ENCODE data around the gene FBN2. TPM values are rescaled to one million over a fixed set of nuclear protein-coding genes. Genes with fewer than 3 reads are reported as not detected.

Gene FBN2
- total RNA-seq, 1 donor from 2014 or later: 6.6 TPM

GRCh38 chr5:128472919-128473318 is 65.1 kb downstream of the FBN2 start:
- no peak for TF ChIP-seq CTCF (IDR thresholded peaks at IDR 0.05; ENCODE audit: unreplicated experiment)
- H3K4me1 Mint-ChIP-seq (ENCODE audit: low read depth): peaks cover 2% of the 10 kb centered on the region
- H3K27me3 Mint-ChIP-seq: no peaks in the 10 kb centered on the region
- H3K4me3 Mint-ChIP-seq (ENCODE audit: low read depth): no peak overlapping the region
- H3K27ac Mint-ChIP-seq: no peak overlapping the region
- H3K36me3 Mint-ChIP-seq (ENCODE audit: insufficient read depth): no peaks in the 10 kb centered on the region
- no peaks in the 10 kb centered on the region for H3K9me3 Mint-ChIP-seq (ENCODE audit: low read depth)
- no peak for DNase-seq (ENCODE audit: low spot score, unreplicated experiment)

- H3K27ac Mint-ChIP-seq: no peak overlapping the region
- no peak for TF ChIP-seq CTCF (IDR thresholded peaks at IDR 0.05; ENCODE audit: unreplicated experiment)
- no peaks in the 10 kb centered on the region for H3K36me3 Mint-ChIP-seq (ENCODE audit: insufficient read depth)
- H3K27me3 Mint-ChIP-seq: no peaks in the 10 kb centered on the region
- H3K4me3 Mint-ChIP-seq (ENCODE audit: low read depth): no peak overlapping the region
- no peak for DNase-seq (ENCODE audit: low spot score, unreplicated experiment)
- peaks cover 2% of the 10 kb centered on the region for H3K4me1 Mint-ChIP-seq (ENCODE audit: low read depth)
- H3K9me3 Mint-ChIP-seq (ENCODE audit: low read depth): no peaks in the 10 kb centered on the region
These were observed 66.0 kb downstream of the FBN2 start for GRCh38 chr5:128472036-128472435.

GRCh38 chr5:128470663-128471062 is 67.4 kb downstream of the FBN2 start:
- Mint-ChIP-seq H3K36me3 (ENCODE audit: insufficient read depth) (no peaks in the 10 kb centered on the region), H3K4me1 (ENCODE audit: low read depth) (peaks cover under 1% of the 10 kb centered on the region), H3K27ac (no peak overlapping the region), H3K9me3 (ENCODE audit: low read depth) (no peaks in the 10 kb centered on the region), H3K27me3 (no peaks in the 10 kb centered on the region), H3K4me3 (ENCODE audit: low read depth) (no peak overlapping the region)
- DNase-seq (ENCODE audit: low spot score, unreplicated experiment): no peak
- no peak for TF ChIP-seq CTCF (IDR thresholded peaks at IDR 0.05; ENCODE audit: unreplicated experiment)

GRCh38 chr5:128469912-128470311 is 68.1 kb downstream of the FBN2 start:
- H3K36me3 Mint-ChIP-seq (ENCODE audit: insufficient read depth): no peaks in the 10 kb centered on the region
- no peaks in the 10 kb centered on the region for H3K9me3 Mint-ChIP-seq (ENCODE audit: low read depth)
- no peak overlapping the region for H3K4me3 Mint-ChIP-seq (ENCODE audit: low read depth)
- H3K27me3 Mint-ChIP-seq: no peaks in the 10 kb centered on the region
- DNase-seq (ENCODE audit: low spot score, unreplicated experiment): no peak
- no peak overlapping the region for H3K27ac Mint-ChIP-seq
- no peaks in the 10 kb centered on the region for H3K4me1 Mint-ChIP-seq (ENCODE audit: low read depth)
- TF ChIP-seq CTCF (IDR thresholded peaks at IDR 0.05; ENCODE audit: unreplicated experiment): no peak

- H3K27ac Mint-ChIP-seq: no peak overlapping the region
These were observed 71.1 kb downstream of the FBN2 start for GRCh38 chr5:128466980-128467379.

More at GRCh38 chr5:128466980-128467379, 71.1 kb downstream of the FBN2 start:
- H3K4me1 Mint-ChIP-seq (ENCODE audit: low read depth): no peaks in the 10 kb centered on the region
- TF ChIP-seq CTCF (IDR thresholded peaks at IDR 0.05; ENCODE audit: unreplicated experiment): no peak
- no peaks in the 10 kb centered on the region for H3K27me3 Mint-ChIP-seq
- no peak overlapping the region for H3K4me3 Mint-ChIP-seq (ENCODE audit: low read depth)
- no peaks in the 10 kb centered on the region for H3K9me3 Mint-ChIP-seq (ENCODE audit: low read depth)
- no peaks in the 10 kb centered on the region for H3K36me3 Mint-ChIP-seq (ENCODE audit: insufficient read depth)
- DNase-seq (ENCODE audit: low spot score, unreplicated experiment): no peak
